Stimulated activated CD4-positive, alpha-beta T cell treated with anti-CD3 and anti-CD28 coated beads, Interleukin-2, amount 100 ng/mL, for 24 hours (primary cell): Measurements from ENCODE around the gene RELN.
"Not testable (repeated sequence)": the region's sequence is repeated elsewhere in the genome, so short reads cannot be mapped to it uniquely, and the experiment has no call there.

Source experiments
- DNase-seq, 2 donors: peaks; one replicate each; pipeline ENCODE4 v3.0.0-alpha.2; 2020

RELN gene

DNA sequence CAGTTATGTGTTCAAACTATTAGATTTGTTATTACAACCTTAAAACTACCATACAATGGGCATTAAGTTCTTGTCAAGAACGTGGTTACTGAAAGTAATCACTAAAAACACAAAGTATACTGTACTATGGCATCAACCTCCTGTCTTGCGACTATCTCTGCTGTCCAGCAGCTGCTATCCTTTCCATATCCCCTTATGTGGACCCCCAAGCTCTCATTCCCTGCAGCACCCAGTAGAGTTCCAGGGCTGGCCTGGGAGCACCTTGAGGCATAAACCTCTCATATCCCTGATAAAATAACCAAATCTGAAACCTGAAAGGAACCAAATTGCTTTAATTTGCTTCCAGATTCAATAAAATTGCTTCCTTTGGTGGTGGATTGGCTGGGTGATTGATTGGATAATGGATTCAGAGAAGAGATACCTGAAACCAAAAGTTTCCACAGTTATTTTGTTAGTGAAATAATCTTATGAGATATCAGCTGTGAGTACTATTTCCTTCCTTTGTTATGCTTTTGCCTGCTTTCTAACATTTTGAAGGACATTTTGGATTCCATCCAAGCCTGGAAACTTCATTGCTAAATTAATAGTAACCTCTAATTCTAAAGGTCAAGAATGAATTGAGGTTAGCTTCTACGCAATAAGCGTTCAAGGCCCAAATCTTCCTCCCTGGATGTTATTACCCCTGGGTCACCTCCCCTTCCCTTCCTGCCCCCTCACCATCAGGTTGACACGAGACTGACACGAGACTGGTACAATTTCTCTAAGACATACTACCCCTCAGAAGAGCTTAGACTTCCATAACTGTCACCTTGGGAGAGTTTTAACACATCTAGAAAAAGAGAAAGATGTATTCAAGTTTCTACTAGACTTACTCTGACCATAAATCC, 48.8 kb downstream of the RELN start:
- DNase-seq: no peak

- no peak for DNase-seq
Measured at GRCh38 chr7:103937680-103938079, 51.8 kb downstream of the RELN start.

- no peak for DNase-seq
Measured at GRCh38 chr7:103936558-103936957, 52.9 kb downstream of the RELN start.

DNA sequence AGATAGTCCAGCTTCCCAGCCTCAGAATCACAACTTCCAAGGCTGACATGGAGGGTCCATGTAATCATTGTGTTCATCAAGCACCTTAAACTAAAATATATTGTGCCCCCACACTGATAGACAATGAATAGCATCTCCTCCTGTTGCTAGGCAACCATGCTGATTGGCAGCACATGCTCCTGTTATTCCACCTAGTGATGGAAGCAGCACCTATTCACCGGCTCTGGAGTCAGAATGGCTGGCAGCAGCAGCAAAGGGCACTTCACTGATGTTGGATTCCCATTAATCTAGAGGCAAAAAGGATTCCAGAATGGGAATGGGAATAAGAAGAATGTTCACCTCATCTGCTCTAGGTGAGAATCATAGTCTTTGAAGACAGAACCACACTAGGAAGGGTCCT, 55.0 kb downstream of the RELN start:
- DNase-seq: no peak

GRCh38 chr7:103932389-103932788, 57.1 kb downstream of the RELN start:
- no peak for DNase-seq

DNA sequence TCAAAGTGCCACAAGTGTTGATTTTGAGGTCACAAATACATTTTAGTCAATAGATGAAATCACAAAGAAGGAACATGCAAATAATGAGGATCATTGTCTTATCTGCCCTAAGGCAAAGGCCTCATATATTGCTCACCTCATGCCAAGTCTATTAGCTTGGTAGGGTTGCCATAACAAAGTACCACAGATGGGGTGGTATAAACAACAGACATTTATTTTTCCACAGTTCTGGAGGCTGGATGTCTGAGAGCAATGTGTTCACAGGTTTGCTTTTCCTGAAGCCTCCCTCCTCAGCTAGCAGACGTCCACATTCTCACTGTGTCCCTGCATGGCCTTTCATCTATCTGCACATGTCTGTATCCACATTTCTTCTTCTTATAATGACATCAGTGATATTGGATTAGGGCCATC, 59.6 kb downstream of the RELN start:
- no peak for DNase-seq

DNA sequence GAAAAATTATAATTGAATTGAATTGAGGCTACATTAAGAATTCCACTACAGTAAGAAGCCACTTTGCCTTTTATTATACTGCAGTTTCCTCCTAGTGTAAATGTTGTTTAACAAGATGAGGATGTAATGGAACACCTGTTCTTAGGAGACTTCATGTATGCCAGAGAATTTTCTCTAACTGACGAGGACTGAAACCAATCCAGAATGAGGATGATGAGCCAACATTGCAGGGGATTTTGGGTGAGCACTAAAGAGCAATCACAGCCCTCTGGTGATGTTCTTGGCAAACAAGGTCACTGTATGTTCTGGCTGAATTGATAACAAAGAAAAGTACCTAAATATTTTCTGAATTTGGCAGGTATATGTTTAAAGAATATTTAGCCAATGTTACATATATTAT, 60.9 kb downstream of the RELN start:
- DNase-seq: no peak

- no peak for DNase-seq
Measured at GRCh38 chr7:103924184-103924583, 65.3 kb downstream of the RELN start.

- DNase-seq: no peak
Measured at GRCh38 chr7:103922407-103922806, 67.1 kb downstream of the RELN start.

GRCh38 chr7:103921692-103922091, 67.8 kb downstream of the RELN start:
- DNase-seq: no peak

DNA sequence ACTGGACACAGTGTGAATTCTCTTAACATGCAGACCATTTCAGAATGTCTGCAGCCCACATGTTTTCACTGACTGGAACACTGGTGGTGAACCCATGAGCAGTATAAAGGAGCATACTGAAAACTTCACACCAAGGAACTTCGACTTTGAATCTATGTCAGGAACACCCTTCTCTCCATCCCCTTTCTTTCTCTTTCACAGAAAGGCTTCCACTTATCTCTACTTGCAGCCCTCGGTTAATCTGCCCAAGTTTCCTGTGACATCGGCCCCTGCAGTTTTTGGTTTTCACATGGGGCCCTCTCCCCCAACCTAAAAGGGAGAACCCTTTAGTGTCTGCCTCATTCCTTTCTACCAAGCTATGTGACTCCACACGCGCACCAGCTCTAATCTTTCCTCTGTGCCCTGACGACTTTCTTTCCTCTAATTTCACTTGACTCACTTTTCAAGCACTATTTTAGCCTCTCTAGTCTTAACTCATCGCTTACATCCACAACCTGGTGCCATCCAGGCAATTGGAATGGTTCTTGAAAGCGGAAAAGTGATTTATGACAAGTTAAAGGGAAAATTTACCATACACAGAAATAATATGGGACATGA, 70.1 kb downstream of the RELN start:
- DNase-seq: no peak

DNA sequence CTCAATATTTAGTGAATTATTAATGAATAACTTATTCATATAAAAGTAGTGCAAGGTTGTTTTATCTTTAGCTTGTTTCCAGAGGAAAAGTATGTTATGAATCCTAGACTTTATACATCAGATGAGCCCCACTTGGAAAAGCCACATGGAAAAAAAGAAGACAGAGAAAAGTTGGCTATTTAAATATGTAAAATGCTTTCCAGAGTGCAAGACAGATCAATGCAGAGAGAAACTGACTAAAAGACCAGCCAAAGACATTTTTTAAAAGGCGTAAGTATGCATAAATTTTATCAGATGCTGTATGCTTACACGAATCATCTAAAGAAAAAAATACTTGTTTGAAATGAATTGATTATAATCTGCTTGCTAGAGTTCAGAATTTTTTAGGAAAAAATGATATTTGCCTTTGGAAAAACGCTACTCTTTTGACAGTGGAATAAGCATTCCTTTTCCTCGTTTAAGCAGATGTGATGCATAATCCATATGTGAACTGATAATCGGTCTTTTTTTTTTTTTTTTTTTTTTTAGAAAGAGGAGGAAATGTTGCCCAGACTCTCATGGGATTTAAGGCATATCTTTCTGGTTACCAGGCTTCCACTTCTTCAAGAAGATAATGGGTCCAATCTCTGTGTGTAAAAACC, 70.7 kb downstream of the RELN start:
- DNase-seq: no peak

DNA sequence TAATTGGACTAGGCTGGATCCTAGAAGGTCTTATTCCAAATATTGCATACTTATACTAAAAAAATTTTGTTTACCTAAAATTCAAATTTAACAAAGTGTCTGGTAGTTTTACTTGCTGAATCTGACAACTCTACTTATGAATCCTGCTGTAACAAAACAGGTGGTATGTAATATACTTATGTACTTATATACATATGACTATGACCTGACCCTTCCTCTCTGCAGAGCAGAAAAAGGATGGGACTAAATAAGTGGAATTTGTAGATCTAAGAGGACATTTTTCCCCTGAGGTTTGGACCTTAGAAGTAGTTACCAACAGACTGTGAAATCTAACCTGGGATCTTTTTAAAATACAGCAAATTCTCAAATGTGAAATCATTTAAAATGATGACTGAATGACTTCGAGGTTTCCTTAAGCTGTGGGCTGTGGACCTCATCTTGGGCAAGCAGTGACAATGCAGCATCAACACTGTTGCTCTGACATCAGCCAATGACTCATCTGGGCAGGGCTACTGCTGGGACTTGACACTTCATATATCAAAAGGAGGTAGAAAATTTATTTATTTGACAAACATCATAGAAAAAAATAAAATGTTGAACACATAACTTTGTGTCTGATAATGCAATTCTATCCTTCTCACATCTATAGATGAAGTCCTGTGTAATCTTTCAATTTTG, 73.6 kb downstream of the RELN start:
- DNase-seq: no peak

- DNase-seq: no peak
Measured at GRCh38 chr7:103914147-103914899, 75.1 kb downstream of the RELN start.

- DNase-seq: no peak
Measured at GRCh38 chr7:103912891-103913605, 76.4 kb downstream of the RELN start.

GRCh38 chr7:103911015-103911414, 78.4 kb downstream of the RELN start:
- DNase-seq: not testable (repeated sequence)

- no peak for DNase-seq
Measured at GRCh38 chr7:103905997-103906396, 83.5 kb downstream of the RELN start.

- DNase-seq: no peak
Measured at GRCh38 chr7:103902917-103903316, 86.5 kb downstream of the RELN start.

DNA sequence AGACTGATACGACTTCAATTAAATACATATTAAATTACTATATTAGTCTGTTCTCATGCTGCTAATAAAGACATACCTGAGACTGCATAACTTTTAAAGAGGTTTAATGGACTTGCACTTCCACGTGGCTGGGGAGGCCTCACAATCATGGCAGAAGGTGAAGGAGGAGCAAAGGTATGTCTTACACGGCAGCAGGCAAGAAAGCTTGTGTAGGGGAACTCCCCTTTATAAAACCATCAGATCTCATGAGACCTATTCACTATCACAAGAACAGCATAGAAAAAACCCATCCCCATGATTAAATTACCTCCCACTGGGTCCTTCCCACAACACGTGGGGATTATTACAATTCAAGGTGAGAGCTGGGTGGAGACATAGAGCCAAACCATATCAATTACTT, 92.6 kb downstream of the RELN start:
- DNase-seq: not testable (repeated sequence)

GRCh38 chr7:103894656-103895596, 94.5 kb downstream of the RELN start:
- DNase-seq: no peak

DNA sequence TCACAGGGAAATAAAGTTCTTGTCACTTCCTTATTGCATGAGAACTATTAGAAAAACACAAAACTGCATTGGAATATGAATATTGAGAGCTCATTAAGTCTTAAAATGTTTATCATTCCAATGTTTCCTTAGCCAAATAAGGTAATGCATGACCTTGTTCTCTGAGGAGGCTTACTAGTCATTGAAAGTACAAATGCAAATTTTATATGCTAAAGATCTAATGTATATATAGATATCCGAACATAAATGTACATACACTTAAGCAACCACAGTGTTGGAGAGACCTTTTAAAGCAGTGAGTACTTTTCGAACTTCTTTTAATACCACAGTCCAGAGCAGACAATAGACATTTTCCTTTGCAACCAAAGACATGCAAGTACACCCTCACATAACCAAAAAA, 96.1 kb downstream of the RELN start:
- no peak for DNase-seq
